GF-D8 (cell line): ENCODE measurements around the gene PRSS12.

Experiments used
- DNase-seq: peaks from one replicate; lab custom pipeline; 2025; lab: John Stamatoyannopoulos, UW

PRSS12 gene

DNA sequence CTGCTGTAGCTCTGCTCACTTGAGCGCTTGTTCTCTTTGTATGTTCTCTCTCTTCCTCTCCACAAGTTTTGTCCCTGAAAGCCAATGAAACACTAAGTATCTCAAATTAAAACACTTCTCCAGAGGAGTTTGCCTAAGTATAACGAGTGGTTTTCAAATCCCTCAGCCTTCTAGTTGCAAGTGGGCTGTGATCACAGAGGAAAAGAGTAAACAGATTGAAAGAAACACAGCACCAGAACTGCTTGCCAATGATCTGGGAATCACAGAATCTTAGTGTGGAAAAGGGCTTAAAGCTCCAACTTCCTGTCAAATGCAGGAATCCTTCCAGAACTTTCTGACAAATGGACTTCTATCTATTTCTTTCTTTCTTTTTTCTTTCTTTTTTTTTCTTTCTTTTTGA, 4.8 kb upstream of the PRSS12 start:
- DNase-seq = no peak

DNA sequence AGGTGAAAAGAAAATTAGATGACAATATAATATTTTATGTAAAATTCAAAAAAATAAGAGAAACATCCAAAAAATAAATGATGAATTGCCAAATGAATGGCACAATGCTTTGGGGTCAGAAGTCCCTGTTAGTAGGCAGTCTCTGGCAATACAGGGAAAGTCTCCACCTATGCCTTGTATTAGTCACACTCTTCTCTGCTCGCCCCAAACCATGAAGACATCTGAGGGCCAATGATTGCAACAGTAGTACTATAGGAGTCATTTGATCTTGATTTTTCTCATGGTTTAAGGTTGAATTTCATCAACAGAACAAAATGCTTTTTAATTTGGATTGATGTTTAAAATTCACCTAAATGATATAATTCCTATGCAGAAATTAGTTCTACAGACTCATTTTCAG, 3.9 kb upstream of the PRSS12 start:
- DNase-seq = no peak

DNA sequence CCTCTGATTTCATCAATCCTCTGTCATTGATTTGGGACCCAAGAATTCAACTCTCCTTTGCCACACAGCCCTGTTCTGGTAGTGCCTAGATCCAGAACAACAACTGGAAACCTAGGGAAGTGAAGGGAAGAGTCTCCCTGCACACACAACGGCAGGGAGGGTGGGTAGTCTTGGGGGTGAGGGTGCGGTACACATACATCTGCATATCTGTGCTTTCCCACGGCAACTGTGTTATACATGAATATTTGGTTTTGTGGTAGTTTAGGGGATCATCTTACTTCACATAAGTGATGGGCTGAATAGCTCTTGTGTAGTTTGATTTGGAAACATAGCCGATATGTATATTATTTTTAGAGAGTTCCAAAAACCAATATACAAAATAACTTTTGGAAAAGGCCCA, 3.3 kb upstream of the PRSS12 start:
- DNase-seq = no peak

DNA sequence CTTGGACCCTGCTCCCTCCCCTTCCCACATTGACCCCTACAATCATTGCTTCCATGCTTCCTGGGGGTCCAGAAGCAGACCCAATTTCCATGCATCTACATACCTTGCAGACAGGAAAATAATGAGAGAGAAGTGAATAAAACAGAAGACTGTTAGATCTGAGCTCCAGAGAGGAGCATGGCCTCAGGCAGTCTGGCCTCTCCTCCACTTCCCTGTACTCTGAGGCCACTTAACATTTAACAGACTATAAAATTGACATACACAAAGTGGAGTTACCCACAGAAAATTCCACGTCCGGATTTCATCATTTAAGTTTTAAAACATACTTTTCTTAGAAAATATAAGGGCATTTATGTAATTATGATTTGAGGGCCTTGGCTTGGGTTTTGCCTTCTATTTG, 2.1 kb upstream of the PRSS12 start:
- DNase-seq = no peak

DNA sequence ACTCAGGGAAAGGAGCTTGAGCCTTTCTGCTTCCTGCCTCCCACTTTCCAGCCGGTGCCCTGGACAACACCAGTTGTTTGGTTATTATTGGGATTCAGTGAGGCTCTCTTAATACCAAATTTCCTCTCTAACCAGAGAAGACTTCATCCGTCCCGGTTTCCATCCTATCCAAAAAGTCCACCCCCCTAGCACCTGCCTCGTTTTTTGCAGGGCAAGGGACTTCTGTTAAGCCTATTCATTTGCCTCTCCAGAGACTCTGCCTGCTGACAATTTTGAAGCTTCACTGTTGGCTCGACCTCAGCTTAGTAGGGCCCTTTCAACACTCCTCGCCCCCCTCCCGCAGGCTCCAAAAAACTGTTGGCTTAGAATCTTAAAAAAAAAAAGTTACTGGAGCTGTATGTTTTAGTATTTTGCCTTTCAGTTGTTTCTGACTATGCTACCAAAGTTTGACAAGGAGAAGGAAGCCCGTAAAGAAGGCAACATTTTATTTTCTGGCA, 779 bp upstream of the PRSS12 start:
- DNase-seq = no peak

DNA sequence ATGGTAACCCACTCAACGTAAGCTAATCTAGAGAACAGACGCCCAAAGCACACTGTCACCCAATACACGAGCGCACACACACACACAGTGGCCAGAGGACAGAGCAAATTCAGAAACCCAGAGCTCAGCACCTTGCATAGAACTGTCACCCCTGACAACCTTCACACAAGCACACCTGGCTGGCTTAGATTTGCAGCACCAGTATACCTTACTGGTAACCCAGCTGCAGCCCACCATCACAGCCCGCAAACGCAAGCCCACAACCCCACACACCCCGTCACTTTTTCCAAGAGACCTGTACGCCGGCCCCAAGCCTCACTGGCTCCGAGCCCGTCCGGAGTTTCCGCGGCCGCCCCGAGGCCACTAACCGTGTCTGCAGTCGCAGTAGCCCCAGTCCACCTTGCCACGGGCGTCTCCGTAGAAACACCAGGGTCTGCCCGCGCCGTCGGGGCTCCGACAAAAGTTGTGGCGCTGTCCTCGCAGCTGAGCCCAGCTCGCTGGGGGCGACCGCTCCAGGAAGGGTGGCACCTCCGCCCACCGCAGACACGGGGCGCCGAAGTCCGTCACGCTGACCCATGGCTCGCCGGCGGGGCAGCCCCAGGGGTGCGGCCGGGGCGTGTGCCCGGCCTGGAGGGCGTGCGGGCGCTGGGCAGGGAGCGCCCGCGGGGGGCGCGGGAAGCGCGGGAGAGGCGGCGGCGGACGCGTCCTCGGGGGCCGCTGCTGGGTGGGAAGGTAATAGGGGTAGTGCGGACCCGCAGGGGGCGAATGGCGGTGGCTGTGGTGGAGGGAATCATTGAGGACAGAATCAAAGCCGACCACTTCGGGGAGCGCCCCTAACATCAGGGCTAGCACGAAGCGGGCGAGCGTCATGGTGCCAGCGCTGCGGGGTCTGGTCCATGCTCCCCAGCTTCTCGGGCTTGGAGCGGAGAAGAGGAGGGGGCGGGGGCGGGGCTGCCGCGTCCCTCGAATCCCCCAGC, 664 bp downstream of the PRSS12 start:
- DNase-seq = no peak

DNA sequence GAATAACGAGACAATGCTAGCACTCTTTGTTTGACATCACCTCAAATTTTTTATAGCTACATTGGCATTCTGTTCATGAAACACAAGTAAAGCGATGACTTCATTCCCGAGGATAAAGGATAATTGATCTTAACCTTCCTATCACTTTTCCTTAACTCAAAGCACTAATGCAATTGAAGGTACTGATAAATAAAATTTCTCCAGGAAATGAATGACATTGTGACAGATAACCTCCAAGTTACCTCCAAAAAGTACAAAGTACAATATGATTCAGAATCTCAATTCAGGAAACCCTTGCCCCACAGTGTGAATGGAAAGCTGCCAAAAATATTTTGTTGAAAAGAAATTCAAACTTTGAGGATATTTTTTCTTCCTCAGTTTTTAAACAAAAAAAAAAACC, 1.8 kb downstream of the PRSS12 start:
- no peak for DNase-seq

DNA sequence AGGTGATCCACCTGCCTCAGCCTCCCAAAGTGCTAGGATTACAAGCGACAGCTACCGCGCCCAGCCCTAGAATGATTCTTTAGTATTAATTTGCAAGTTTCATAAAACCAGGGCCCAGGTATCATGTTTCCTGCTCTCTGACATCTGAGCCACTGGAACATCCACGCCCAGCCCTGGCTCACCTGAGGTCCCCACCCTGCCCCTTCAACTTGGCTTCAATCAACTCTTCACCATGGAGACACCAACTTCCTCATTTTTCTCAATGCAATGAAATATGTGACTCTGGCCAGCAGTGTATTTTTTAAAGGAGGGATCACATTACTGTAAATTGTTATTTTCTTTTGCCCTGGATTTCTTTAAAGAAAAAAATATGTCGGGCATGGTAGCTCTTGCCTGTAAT, 3.9 kb downstream of the PRSS12 start:
- DNase-seq = no peak

DNA sequence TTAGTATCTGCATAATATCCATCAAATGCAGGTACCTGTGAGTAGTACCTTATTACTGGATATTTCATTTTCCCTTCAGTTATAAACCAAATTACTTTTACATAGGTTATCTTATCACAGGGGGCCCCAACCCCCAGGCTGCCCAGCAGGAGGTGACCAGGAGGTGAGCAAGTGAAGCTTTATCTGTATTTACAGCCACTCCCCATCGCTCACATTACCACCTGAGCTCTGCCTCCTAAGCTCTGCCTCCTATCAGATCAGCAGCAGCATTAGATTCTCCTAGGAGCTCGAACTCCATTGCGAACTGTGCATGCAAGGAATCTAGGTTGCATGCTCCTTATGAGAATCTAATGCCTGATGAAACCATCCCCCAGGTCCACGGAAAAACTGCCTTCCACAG, 6.3 kb downstream of the PRSS12 start:
- DNase-seq = no peak

DNA sequence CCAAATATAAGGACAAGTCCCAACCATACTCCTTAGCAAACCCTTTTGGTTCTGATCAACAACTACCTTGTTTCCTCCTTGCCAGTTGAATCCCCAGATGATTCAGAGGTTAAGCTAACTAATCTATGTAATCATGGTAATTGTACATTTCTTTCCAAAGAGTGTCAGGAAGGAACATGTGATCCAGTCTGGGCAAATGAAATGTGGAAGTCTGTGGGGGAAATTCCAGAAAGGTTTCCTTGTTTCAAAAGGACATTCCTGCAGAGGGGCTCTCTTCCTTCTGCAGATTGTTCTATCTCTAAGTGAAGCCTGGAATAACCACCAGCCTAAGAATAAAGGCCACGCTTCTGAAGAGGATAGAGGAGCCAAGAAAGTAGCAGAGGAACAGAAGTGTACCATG, 7.0 kb downstream of the PRSS12 start:
- DNase-seq = no peak

DNA sequence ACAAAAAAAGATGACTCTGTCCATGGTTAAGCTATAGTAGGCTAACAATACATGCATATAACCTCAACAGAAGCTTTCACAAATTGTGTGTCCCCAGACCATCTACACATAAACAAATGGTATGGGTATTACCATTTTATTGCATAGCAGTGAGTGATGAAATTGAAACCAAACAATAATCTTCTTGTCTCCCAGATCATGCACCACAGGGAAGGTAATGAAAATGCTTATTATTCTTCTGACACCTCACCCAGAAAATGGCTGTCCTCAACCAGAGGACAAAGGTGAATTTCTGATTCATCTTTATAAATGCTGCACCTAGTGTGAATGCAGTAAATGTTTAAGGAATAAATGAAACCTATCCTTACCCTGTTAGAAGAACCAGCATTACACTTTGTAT, 8.0 kb downstream of the PRSS12 start:
- DNase-seq = no peak

DNA sequence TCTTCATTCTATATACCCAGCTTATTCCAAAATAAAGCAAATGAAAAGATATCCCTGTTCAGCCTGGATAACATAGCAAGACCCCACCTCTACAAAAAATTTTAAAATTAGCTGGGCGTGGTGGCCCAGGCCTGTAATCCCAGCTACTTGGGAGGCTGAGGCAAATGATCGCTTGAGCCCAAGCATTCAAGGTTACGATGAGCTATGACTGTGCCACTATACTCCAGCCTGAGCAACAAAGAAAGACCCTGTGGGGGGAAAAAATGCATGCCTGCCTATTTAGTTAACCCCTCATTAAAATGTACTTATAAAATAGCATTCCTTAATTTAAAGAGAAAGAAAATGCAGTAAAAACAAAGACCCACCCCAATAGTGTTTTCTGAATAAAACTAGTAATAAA, 9.3 kb downstream of the PRSS12 start:
- DNase-seq = no peak

DNA sequence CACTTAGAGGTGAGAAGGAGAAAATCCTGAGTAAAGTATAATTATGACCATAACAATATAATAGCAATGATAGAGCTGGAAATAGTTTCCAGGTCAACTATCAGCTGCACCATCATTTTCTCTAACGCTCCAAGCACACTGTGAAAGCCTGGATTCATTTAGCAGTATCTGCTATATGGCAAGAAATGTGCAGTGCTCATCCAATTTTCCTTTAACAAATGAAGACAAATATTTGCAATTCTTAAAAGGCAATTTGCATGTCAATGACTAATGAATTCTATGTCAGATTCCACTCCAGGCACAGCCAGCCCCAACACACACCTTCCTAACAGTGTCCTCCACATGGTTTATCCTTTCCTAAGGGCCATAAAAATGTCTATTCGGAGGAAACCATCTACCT, 12.7 kb downstream of the PRSS12 start:
- DNase-seq = no peak

DNA sequence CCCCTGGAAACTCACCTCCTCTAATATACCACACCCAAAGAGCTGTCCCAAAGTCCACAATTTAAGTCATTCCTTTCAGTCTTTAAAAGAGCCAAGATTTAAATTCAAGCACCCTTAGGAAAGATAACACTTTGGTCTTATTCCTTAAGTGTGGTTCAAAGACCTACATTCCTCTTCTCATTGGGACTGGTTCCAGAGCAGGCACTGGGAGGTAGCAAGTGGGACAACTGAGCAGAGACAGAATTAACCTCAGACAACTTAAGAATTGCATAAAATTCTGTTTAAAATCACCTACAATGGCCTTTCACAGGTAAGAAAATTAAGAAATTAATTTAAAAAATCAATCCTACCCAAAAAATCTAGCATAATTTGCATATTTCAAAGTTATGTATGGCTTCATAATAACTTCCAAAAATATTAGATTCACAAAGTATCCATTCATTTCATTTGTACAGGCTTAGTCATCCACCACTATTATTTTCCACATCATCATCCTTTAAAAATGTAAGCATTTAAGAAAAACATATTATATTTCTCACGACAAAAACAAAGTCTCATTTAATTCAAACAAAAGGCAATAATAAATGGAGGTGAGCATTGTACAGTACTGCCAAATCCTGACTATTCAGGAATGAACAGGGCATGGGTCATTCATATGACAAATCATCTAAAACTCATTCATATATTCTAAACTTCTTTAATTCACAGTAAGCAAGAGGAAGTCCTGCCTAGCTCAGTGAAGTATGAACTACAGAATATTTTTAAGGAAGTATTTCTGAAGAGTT, 13.6 kb downstream of the PRSS12 start:
- DNase-seq = no peak

DNA sequence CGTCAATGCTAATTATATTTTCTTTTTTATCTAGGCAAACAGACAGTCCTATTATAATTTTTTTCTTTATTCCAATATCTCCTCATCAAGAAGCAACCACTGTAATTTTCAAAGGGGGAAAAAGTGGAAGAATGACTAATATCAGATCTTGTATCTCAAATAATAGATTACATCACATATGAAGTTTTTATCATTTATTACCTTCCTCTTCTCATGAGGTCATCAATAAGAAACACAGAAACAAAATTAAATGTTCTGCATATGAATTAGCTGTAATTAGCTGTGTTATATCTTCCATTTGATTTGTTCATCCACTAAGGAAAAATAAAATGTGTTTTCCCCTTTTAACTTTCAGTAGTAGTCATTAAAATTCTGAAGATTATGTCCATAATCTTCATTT, 14.3 kb downstream of the PRSS12 start:
- DNase-seq = no peak

DNA sequence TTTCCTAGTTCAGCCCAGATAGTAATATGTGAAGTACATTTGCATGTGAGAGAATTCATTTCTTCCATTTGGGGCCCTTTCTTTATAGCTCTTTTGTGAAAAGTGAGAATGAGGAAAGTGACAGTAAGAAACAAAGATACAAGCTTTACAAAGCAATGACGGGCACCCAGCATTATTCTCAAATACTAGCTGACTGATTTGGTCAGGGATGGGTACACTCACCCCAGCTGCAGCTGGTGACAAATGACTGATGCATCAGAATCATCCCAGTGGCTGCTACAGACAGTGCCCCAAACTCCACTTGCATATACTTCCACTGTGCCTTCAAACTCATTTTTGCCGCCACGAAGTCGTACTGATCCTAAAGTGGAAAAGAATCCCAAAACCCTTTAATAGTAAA, 14.8 kb downstream of the PRSS12 start:
- DNase-seq = no peak

DNA sequence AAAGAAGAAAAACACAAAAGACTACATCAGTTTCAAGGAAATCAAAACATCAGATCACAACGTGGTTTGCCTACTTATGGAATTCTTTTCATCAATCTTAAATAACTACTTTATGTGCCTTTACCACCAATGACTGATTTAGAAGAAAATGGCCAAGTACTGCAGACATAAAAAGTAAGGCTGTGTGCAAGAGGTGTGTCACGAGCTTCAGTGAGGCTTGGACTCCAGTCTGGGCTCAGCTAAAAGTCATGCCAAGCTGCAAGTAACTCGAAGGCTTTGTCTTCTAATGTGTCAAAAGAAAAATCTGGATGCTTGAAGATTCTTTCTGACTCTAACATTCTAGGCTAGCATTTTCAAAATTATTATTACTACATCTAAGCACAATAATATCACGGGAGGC, 17.0 kb downstream of the PRSS12 start:
- DNase-seq = no peak

DNA sequence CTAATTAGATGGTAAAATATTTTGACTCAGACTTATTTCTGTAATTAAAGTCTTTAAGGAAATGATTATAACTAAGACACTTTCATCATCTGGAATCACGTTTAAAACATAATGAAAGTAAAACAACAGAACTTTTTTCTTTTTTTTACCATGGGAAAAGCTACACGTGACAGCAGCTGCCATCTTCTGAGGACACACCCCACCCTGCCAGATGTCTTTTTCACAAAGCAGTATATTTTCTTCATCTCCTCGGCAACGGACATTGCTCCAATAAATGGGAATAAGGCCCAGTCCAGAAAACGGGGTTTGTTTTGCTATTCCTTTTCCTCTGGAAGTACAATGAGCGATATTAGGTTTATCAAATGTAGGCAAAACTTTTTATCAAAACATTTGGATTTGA, 17.5 kb downstream of the PRSS12 start:
- DNase-seq = no peak

DNA sequence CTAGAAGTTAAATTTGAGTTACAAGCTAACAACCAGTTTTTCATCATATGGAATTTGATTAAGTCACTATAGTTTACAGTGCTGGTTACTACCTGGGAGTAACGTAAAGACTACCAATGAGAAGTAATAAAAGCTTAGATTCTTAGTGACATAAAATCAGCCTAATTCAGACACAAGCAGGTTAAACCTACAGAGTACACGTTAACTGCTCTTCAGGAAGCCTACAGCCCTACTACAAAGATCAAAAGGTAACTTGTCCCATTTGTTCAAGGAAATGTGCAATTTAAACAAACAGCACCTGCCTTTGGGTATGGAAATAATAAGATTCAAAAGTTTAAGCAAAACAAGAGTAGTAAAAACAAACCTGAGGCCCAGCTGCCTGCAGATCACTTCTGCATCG, 21.5 kb downstream of the PRSS12 start:
- DNase-seq = no peak

DNA sequence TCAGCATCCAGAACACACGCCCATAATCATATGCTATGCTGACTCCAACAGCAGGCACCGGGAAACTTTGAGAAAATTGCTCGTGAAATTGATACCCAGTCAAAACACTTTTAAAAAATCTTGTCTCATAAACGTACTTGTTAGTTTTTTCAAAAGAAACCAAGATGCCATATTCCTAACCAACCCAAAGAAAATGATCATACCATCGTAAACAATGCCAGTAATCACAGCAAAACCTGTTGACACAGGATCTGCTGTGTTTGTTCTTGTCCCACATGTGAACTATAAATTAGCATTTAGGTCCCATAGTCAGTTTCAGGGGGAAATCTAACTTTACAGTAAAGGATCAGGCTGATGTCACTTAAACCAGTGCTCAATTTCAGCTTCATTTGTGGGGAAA, 23.0 kb downstream of the PRSS12 start:
- no peak for DNase-seq

DNA sequence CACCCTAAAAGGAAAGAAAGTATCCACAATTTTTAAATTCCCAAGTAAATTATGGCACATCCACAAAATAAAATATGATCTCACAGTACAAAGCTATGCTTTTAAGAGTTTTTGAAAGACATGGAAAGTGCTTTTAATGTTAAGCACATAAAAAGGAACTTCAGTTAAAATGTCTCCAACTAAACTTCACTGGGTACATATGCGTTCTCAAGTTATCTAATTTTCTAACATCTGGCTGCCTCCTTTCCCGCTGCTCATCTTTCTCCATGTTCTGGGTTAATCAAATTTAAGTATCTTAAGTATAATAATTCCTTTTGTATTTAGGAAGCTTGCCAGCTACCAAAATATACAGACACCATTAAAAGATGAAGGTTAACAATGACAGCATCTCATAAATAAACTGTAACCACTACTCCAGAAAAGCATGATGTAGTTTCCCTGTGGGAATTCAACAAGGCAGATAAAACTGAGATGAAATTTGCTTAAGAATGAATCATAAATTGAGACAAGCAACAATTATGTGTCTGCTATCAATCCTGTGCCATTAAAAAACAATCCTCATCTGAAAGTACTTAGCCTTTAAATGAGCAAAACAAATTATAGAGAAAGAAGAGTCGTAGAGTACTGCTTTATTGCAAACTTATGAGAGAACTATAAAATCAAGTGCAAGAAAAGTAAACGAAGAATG, 25.1 kb downstream of the PRSS12 start:
- DNase-seq = no peak

DNA sequence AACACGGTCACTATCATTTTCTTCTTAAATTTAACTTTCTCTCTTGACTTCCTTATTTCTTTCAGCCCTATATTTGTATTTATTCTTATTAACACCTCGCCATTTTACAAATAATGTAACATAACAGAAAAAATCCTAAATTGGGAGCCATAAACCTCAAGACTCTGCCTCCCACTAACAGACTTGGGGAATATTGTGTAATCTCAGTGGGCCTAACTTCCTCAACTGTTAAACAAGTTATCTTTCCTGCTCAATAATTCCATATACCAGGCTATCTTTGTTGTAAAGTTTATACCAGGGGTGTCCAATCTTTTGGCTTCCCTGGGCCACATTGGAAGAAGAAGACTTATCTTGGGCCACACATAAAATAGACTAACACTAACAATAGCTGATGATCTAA, 26.2 kb downstream of the PRSS12 start:
- no peak for DNase-seq

DNA sequence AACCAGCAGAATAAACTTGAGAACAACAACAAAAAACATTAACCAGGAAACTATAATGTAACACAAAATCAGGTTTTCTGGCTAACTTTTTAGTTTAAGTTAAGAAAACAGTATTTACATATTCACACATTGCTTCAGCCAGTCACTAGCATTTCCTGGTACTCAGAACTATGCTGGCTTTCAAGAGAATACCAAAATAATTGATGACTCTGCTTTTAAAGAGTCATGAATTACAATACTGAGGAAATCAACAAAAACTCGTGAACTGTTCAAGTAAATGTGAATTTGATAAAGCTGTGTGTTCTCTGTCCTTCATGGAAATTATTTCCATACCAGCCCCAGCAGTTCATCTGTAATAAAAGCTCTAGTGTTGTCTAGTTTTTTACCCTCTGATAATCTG, 27.4 kb downstream of the PRSS12 start:
- DNase-seq = no peak
